ENCODE results near the gene PCBP4.
"Not testable (repeated sequence)": the region's sequence is repeated elsewhere in the genome, so short reads cannot be mapped to it uniquely, and the experiment has no call there.

The PCBP4 gene

DNA sequence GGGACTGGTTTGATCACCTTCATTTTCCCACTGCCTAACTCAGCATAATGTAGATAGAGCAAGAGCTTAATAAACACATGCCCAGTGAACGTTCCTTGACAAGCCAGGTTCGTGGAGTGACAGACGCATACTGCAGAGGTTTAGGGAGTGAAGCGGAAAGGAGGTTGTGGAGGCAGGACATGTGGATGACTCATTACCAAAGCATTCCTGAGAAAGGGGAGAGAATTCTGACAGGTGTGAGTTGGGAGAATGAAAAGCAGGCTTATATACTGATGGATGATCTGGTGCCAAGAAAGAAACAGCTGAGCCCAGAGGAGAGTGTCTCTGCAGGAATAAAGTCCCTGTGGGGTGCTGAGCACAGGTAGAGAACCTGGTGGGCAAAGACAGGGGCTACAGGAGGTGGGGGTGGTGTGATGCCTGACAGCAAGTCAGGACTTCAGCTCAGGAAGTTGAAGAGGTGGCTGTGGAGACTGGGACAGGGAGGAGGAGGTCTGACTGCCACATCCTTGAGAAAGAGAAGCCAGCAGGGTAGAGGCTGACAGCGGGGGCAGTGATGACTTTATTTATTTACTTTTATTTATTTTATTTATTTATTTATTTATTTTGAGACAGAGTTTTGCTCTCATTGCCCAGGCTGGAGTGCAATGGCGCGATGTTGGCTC is 30.8 kb upstream of the PCBP4 start:
- DNase-seq, result peak in 20 of 42 donors; percentile 46 to 87 (median 63)
- intact Hi-C loops (cut with DNase I), result loop anchor here (5.0 kb wide), 1 partner anchor 56 kb away; the partner anchor contains the start of genes PARP3 and RRP9

DNA sequence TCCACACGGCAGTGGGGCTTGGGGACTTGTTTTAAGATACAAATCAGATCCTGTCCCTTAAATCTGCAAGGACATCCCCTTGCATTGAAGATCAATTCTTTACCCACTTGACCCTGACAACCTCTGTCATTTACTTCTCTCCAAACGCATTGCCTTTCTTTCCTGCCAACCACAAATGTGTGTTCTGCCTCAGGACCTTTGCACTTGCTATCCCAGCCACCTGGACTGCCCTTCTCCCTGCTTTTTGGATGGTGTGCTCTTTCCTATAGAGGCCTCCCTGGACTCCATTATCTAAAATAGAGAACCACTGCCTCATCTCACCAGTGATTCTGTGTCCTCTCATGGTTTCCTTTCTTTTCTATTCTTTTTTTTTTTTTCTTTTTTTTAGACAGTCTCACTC is 29.9 kb upstream of the PCBP4 start:
- intact Hi-C loops (cut with DNase I), result loop anchor here (5.0 kb wide), 1 partner anchor 55 kb away; the partner anchor contains the start of genes PARP3 and RRP9
- no peak for DNase-seq

DNA sequence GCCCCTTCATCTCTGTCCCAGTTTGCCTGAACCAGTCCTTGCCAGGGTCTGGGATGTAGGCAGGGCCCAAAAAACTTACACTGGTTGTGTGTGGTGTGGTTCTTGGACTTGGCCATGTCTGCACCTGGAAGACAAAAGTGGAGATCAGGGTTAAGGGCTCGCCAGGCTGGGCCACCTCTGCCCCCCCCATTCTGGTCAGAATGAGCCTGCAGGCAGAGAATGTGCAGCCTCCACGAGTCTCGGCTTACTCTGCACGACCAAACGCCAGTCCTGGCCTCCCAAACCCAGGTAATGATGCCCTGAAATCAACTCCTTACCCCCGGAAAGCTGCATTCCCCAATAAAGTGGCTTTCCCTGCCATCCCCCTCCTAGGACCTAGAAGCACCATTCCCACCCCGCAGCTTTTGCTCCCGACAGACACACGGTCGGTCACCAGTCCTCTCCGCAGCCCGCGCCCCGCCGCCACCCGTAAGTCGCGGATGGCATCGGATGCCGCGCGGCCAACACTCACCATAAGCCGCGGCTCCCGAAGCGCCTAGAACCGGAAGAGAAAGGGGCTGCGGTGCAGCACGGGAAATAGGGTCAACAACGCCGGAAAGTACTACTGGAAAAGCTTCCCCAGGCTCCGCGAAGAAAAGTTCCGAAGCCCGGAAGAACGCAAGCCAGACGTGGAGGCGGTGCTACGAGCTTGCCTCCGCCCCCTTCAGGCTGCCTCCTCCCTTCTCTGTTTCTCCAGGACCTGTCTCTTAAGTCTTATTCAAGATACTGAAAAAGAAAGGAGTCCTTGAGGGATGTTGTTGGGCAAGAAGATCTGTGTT is 28.3 kb upstream of the PCBP4 start, which contains the start of gene RPL29:
TSS of gene RPL29 (minus strand) at position 550 of the 818 bp plus-strand sequence. CDS start at position 116, 434 bp downstream.
- peak; percentile 82 to 97 (median 92) for DNase-seq
- intact Hi-C loops (cut with DNase I), result loop anchor here (5.0 kb wide), 1 partner anchor 53 kb away; the partner anchor contains the start of genes PARP3 and RRP9

DNA sequence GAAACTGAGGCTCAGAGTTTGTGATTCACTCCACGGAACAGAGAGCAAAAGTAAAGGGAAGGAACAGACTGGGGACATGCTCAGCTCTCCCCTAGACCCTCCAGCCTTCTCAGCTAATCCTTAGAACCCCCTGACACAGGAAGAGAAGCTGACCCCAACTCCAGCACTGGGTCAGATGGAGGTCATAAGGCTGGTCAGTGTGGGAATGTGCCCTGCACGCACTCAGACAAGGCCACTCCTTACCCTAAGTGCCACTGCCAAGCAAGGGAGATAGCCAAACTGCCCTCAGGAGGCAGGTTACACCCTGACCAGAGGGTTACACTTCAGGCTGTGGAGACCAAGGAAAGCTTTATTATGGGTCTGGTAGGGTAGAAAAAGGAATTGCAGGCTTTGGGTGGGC is 27.3 kb upstream of the PCBP4 start:
- no peak for DNase-seq
- intact Hi-C loops (cut with DNase I), result no loop called here

DNA sequence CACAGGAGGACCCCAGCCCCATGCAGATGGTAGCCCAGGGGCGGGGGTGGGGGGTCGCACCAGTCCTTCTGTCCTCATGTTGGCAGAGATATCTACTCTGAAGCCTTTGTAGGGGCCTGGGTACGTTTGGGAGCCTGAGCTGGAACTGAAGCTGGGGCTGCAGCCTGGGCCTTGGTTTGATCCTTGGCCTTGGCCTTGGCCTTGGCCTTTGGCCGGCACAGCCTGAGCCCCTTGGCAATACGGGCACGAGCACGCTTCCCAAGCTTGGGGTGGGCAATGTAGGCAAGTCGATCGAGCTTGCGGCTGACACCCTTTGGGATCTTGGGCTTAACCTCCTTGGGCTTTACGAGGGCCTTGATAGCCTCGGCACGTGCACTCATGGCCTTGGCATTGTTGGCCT is 26.4 kb upstream of the PCBP4 start:
- peak in 1 of 42 donors; percentile 25 for DNase-seq
- intact Hi-C loops (cut with DNase I), result not testable (repeated sequence)

DNA sequence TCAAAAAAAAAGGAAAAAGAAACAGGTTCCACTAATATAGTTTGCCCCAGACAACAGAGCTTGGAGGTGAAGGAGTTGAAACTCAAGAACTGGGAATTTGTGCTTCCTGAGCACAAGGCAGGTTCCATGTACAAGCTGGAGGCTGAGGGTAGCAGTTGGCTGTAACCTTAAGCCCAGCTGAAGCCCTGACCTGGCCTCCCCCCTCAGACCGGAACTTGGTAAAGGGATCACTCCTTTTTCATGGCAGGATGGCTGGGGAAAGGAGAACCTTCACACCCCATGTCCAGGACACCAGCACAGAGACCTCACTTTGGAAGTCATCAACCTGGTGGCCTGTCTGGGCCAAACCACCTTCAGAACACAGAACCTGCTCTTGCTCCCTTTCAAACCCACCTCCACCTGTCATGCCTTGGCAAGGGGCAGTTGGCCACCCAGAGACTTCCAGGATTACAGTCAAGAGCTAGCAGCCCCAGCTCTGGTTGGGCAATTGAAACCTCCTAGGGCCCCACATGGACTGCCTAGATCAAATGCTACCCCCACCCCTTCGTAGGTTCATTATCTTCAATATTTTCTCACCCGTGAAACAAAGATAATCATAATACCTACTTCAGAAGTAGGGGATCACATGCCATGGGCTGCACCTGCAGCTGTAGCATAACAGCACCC is 24.9 kb upstream of the PCBP4 start:
- no peak for DNase-seq
- intact Hi-C loops (cut with DNase I), result no loop called here

DNA sequence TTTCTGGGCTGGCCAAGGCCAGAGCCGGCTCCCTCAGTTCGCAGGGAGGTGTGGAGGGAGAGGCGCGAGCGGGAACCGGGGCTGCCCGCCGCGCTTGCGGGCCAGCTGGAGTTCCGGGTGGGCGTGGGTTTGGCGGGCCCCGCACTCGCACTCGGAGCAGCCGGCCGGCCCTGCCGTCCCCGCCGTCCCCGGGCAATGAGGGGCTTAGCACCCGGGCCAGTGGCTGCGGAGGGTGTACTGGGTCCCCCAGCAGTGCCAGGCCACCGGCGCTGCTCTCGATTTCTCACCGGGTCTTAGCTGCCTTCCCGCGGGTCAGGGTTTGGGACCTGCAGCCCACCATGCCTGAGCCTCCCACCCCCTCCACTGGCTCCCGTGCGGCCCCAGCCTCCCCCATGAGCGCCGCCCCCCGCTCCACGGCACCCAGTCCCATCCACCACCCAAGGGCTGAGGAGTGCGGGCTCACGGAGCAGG is 23.3 kb upstream of the PCBP4 start:
- intact Hi-C loops (cut with DNase I), result not testable (repeated sequence)

DNA sequence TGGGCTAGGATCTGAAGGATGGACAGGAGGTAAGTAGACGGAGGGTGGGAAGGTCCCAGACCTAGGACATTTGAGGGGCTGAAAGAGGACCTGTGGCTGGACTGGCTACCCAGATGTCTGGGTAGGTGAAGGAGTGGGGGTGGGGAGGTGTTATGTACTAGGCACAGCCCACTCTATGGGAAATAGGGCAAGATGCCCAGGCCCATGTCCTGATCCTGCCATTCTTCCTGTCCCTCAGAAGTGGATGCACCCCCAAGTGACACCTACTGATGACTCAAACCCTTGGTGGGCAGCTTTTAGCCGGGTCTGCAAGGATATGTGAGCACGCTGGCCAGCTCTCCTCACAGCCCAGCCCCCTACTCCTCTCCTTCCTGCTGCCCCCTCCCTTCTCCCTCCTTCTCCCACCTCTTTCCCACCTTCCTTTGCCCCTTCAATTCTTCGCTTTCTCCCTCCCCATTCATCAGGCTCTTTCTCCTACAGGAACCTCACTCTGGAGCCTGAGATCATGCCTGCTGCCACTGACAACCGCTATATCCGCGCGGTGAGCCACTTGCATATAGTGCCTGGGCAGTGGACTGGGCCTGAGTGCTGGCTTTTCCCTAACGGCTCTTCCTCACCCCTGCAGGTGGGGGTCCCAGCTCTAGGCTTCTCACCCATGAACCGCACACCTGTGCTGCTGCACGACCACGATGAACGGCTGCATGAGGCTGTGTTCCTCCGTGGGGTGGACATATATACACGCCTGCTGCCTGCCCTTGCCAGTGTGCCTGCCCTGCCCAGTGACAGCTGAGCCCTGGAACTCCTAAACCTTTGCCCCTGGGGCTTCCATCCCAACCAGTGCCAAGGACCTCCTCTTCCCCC is 21.3 kb upstream of the PCBP4 start:
- no peak for DNase-seq
- intact Hi-C loops (cut with DNase I), result no loop called here

More for the DNA sequence above, 23.3 kb upstream of the PCBP4 start:
- not testable (repeated sequence) for DNase-seq

DNA sequence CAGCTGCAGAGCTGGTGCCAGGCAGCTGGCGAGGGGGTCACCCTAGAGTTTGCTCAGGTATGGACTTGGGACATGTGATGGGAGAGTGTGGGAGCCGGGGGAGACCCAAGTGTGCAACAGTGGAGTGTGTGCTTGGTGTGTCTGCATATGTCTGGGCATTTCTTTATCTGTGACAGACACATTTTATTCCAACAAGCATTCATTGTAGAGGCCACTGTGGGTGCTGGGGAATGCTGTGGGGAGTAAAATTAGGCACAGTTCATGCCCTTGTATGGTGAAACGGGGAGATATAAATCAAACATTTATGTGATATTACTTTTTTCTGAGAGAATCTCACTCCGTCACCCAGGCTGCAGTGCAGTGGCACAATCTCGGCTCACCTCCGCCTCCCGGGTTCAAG is 20.3 kb upstream of the PCBP4 start:
- intact Hi-C loops (cut with DNase I), result no loop called here

DNA sequence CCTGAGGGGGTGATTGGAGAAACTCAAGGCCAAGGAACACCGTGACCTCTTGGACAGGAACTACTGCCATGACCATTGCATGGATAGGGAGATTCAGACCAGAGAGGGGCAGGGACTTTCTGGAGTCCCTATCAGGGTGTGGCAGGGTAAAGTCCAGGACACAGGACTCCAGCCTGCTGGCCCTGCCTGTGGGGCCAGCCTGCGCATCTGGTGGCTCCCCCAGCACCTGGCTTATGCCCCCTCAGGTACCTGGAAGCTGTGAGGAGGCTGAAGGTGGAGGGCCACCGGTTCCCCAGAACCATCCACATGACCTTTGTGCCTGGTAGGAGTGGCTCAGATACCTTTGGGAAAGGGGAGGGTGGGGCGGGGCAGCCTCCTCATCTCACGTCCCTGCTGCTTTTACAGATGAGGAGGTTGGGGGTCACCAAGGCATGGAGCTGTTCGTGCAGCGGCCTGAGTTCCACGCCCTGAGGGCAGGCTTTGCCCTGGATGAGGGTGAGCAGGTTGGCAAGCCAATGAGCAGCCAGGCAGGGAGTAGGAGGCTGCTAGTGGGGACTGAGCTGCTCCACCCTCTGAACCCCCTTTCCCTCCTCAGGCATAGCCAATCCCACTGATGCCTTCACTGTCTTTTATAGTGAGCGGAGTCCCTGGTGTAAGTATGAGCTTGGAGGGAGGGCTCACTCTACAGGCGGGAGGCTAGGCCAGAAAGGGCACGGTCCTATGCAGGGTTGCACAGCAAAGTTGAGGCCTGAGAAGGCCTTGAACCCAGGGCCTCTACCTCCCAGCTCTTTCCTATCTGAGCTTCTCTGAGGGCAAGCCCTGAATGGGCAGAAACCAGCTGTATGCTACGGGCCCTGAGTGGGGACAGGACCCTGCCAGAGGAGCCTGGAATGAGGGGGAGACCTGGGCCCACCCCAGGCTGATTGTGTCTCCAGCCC is 19.0 kb upstream of the PCBP4 start:
- DNase-seq, result no peak
- intact Hi-C loops (cut with DNase I), result no loop called here

More for the DNA sequence above, 20.3 kb upstream of the PCBP4 start:
- DNase-seq, result no peak

DNA sequence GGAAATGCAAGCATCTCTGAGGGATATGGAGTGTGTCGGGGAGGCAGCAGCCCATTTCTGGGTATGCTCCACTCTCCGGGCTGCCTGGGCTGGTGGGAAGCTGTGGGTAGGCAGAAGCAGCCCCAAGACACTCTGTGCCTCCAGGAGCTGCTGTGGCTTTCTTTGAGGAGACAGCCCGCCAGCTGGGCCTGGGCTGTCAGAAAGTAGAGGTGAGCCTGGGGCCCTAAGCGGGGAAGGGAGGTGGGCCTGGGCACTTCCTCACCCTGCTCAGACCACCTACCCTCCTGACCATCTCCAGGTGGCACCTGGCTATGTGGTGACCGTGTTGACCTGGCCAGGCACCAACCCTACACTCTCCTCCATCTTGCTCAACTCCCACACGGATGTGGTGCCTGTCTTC is 17.8 kb upstream of the PCBP4 start:
- no peak for DNase-seq
- intact Hi-C loops (cut with DNase I), result no loop called here

DNA sequence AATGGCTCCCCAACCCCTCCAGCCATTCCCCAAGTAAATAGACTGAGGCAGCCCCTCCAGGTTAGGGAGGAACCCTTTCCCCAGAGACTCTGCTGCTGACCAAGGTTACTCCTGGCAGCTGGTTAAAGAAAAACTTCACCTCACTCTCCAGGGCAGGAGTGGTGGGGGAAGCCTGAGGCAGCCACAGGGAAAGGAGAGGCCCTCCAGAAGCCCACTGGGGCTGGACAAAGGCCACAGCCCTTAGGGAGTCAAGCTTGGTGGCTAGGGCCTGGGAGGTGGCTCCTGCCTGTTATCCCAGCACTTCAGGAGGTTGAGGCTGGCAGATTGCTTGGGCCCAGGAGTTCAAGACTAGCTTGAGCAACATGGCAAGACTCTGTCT is 17.0 kb upstream of the PCBP4 start:
- no peak for DNase-seq
- intact Hi-C loops (cut with DNase I), result no loop called here

DNA sequence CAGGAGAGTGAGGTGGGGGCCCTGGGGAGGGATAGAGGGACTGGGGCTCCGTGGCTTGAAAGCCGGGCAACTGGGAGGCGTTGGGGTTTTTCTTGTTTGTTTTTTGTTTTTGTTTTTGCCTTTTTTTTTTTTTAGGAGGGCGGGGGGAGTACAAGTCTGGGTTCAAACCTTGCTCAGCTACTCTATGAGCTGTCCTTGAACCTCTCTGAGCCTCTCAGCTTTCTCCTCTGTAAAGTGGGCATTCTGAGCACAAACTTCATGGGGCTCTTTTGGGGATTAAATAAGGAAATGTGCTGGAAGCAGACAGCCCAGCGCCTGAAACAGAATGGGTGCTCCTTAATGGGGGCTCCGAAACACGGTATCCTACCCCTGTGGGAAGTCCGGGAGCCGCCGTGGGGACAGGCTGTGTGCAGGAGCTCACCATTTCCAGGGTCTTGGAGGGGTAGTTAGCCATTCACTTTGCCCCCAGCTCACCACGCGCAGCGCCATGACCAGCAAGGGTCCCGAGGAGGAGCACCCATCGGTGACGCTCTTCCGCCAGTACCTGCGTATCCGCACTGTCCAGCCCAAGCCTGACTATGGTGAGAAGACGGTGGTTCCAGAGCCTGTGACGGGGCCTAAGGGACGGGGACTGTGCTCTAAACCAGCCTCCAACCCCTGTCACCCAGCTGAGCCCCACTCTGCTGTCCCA is 16.5 kb upstream of the PCBP4 start:
- no peak for DNase-seq
- intact Hi-C loops (cut with DNase I), result no loop called here

DNA sequence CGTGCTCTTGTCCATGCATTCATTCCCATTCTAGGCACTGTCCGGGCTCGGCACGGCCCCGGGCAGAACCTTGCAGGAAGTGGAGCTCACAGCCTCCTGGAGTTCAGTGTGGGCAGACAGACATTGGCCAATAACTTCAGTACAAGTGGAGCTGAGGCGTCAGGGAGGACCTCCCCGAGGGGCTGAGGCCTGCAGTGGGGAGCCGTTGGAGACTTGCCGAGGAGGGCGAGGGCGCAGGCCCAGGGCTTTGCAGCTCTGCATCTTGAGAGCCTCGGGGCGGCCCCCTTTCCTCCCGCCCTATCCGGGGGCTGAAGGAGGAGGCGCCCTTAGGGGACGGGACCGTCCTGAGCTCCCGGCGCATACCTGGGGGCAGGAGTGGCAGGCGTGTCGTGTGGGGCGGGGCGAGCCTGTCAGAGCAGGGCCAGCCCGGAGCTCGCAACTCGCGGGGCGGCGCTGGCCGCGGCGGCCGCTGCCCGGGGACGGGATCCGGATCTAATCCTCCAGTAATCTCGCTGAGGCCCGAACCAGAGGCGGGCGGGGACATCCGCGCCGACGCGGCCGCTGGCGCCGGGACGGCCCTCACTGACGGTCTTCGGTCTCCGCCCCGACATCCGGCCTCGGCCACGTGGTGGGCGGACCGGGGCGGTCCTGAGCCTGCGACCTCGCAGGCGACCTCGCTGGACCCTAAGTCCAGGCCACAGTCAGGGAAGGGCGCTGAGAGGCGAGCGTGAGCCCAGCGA is 15.8 kb upstream of the PCBP4 start, which contains the start of gene ACY1:
TSS of gene ACY1 (plus strand) at position 698 of the 740 bp plus-strand sequence. CDS start 530 bp downstream, outside the sequence.
- peak in 41 of 42 donors; percentile 55 to 92 (median 81) for DNase-seq
- intact Hi-C loops (cut with DNase I), result no loop called here

DNA sequence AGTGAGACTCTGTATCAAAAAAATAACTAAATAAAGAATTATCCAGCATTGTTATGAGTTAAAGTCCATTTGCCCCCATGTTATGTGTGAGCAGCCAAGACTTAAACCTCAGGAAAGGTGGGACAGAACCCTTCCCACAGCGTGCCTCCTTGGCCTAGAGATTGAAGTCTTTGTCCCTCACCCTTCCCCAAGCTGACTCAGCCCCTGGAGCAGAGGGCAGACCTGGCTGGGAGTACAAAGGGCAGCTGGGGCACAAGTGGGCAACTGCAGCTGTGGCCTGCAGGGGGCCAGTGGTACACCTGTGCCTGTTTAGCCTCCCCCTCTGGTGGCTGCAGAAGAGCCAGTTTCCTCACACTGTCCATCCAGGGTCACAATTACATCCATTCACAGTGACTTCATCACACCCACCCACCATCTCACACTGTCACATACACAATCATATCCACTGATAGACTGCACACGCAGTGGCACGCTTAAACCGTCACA is 15.1 kb upstream of the PCBP4 start:
- intact Hi-C loops (cut with DNase I), result no loop called here
- no peak for DNase-seq

DNA sequence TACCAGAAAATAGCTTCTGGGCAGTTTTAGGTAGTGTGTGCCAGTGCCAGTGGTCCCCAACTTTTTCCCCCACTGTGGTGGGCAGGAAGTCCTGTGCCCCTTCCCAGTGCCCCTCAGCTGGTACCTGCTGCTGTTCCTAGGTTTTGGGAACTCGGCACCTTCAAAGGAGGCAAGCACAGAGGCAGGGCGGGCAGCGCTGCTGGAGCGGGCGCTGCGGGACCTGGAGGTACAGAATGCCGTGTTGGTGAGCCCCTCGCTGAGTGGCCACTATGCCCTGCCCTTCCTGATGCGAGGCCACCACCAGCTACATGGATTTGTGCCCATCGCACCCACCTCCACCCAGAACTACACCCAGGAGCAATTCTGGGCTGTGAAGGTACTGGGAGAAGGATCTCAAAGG is 13.0 kb upstream of the PCBP4 start:
- no peak for DNase-seq
- intact Hi-C loops (cut with DNase I), result no loop called here
